ENCODE results near the gene APIP.
"Not testable (repeated sequence)": the region's sequence is repeated elsewhere in the genome, so short reads cannot be mapped to it uniquely, and the experiment has no call there.

The APIP gene

DNA sequence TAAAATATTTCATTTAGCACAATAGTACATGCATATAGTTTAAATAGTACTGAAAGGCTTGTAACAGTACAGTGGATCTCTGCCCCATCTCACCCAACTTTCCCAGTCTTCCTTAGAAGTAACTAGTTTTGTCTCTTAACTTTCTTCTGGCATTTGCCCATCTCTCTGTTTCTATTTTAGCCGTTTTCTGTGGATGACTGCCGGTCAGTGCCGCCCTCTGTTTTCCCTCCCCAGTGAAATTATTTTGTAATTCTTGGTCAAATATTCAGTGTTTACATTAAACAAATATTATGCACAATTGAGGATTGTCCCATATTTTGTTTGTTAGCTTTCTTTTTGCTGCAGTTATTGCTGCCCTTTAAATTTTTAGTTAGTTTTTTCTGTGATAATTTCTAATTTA is 8.5 kb upstream of the APIP start:
- DNase-seq: no peak

GRCh38 chr11:34921156-34921555 is 5.0 kb upstream of the APIP start:
- DNase-seq: no peak

DNA sequence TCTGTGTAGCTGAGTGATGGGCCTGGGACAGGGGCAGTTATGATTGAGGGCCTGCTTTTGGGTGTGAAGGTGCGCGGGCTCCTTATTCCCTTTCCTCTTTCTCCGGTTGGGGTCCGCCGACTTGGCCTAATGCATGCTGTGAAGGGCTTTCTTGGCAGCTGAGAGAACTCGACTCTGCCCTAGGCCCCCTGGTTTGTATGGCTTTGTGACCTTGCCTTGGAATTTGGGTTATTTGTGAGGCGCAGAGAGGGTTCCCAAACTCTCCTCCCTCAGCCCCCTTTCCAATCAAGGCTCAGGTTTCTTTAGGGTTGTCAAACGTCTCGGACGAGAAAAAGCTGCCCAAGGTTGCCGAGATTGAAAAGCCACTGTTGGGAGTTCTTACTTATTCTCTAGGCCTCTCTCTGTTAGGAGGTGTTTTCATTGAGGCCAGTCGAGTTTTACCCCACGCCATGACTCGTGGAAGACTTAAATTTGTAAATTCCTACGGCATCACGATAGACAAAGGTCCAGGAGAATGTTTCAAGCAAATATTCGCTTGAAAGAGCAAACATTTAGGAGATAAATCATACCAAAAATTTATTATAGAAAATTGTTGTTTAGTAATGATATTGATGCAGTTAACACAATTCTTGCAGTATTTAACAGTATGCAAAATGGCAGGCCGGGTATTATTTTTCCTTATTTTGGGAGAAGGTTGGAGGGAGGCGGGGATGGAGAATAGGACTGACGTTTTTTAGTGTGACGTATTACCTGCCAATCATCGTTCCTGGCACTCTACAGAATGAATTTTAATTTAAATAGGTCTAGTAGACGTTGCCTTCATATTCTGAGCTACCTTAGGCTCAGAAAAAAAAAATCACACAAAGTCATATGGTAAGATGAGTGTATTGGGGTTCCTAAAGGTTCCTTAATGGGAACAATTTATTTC is 928 bp upstream of the APIP start:
- no peak for DNase-seq

- DNase-seq: no peak
These were observed 804 bp downstream of the APIP start for GRCh38 chr11:34915136-34916014.

DNA sequence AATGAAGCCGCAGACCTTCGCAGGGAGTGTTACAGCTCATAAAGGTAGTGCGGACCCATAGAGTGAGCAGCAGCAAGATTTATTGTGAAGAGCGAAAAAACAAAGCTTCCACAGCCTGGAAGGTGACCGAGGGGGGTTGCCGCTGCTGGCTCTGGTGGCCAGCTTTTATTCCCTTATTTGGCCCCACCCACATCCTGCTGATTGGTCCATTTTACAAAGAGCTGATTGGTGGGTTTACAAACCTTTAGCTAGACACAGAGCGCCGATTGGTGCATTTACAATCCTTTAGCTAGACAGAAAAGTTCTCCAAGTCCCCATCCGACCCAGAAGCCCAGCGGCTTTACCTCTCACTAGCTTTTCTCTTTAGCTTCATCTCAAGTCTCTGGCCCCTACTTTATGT is 2.6 kb downstream of the APIP start:
- not testable (repeated sequence) for DNase-seq

GRCh38 chr11:34911676-34912075 is 4.5 kb downstream of the APIP start:
- DNase-seq: no peak

DNA sequence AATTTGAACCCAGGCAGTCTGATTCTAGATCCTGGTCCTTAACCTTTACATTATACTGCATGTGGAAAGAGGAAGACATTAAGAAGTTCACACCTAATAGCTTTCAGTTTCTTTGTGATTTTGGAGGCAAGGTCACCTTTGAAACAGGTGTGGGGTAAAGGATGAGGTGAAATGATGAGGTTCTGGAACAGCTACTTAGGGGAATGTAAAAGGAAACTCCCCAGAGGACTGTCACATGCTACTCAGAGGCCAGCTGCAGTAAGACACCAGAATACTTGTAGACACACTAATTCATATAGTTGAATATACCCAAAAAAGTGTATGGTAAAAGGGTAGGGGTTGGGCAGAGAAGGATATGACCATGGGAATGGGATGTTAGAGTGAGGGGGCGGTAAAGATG is 5.4 kb downstream of the APIP start:
- DNase-seq: no peak

GRCh38 chr11:34909955-34910354 is 6.2 kb downstream of the APIP start:
- no peak for DNase-seq

GRCh38 chr11:34909415-34909814 is 6.8 kb downstream of the APIP start:
- DNase-seq: no peak

GRCh38 chr11:34907934-34908593 is 8.1 kb downstream of the APIP start:
- no peak for DNase-seq

GRCh38 chr11:34905666-34906065 is 10.5 kb downstream of the APIP start:
- no peak for DNase-seq

GRCh38 chr11:34904421-34904955 is 11.7 kb downstream of the APIP start:
- DNase-seq: no peak

DNA sequence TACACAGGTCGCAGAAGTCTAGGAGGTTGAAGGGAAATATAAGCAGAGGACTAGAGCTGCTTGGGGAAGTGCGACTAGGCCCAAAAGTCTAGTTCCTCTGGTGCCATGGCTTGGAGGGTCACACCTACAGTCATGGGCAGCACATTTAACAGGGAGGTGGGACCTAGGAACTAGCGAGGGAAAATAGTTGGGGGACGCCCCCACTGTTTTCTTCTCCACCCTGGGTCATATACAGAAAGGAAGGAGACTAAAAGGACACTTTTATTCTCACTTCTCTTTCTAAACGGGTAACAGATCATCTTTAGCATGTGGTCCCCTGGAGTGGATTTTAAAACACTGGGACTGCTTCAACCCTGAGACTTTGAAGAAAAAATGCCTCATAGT is 16.6 kb downstream of the APIP start:
- no peak for DNase-seq

DNA sequence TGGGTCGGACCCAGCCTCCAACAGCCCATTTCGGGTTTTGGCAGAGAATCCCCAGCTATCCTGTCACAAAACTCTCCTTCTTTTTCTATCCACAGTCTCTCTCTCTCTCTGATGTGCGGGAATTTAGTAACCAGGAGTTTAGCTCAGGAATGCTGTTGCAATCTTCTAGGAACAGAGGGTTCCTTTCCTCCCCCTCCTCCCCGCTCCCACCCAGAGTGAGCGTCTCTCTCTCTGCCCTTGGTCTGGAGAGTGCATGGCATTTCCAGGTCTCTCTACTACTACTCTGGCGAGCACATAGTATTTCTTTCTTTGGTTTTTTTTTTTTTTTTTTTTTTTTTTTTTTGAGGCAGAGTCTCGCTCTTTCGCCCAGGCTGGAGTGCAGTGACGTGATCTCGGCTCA is 17.7 kb downstream of the APIP start:
- DNase-seq: no peak

DNA sequence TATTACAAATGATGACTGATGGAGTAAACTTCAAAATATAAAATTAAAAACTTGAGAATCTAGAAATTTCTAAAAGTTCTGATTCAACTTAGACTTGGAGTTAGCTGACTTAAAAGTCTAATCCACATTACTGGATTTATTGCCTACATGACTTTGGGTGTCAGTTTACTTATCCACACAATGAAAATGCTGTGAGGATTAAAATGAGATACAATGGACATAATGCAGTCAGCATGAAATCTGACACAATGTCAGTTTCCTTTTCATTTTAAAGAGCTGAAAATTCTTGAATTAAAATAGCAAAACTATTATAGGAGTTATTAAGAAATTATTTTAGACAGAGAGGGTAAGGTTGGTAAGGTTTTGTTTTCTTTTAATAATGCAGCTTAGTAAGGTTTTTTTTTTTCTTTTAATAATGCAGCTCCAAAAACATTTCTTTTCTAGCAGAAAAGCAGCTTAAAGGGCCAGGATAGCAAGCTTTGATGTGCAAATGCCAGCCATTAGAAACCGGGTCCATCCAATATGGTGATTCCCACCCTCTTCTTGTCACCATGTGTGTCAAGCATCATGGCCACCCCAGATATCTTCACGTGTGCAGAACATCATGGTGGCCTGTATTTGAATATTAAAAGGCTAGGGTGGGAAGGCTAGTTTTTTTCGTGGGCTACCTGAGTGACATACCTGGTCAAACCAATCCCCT is 18.9 kb downstream of the APIP start:
- DNase-seq: no peak

- DNase-seq: not testable (repeated sequence)
These were observed 20.0 kb downstream of the APIP start for GRCh38 chr11:34896191-34896590.

DNA sequence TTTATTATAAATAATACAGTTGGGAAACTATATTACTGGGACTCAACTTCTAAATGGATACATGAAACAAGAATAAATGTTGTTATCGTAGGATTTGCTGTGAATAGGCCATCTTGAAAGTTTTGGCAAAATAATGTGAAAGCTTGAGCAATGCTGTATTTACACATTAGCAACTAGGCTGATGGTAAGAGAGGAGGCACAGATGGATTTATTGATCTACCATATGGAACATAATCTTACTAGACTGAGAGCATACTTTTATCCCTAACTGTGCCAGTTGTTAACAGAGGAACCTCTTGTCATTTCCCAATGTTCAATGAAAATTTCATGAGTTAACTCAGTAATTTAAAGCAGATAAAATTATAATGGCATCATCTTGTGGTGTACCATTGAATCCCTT is 22.8 kb downstream of the APIP start:
- no peak for DNase-seq

DNA sequence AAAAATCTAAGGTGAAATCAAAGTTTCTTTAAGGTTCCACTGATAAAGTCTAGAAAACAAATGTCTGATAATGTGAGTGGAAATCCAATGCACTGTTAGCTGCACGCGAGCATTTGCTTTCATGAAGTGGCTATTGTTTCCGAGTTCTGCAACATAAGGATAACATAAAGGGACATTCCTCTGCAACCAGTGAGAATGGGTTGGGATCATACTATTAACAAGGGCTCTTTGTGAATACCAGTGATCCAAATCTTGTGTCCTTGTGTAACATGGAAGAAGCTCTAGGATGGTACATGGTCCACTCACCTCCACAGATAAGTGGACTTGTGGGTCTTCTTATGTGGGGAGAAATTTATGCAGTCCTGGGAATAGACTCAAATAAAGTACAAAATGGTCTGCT is 24.6 kb downstream of the APIP start:
- no peak for DNase-seq

DNA sequence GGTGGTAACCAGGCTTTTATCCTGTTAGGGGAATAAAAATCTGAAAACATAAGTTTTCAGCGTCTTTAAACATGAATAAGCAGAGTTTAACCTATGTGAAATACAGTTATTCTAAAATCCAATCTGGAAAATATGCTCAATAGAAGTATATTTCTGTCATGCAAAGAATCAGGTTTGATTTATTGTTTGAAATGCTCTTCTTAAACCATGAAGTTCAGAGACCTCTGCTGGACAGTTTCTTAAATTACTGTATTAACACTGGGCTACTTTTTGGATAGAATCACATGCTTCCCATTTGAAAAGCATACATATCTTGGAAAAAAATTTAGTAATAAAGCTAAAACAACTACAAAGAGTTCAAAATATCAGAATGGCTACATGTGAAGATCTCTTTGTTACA is 25.4 kb downstream of the APIP start:
- DNase-seq: no peak

- DNase-seq: no peak
These were observed 26.1 kb downstream of the APIP start for GRCh38 chr11:34890089-34890488.

- DNase-seq: no peak
These were observed 28.9 kb downstream of the APIP start for GRCh38 chr11:34887260-34887659.

GRCh38 chr11:34886609-34887008 is 29.6 kb downstream of the APIP start:
- no peak for DNase-seq

Data from right hindlimb (tissue), 1 donor.